Peyer's patch (tissue), 4 donors: ENCODE measurements around the gene ARID1A.

Source experiments
- CTCF ChIP-seq, 6 experiments: fragments of 450-650 bp in 4 of 6; fragments of 200-600 bp in 2 of 6; sonication (generic) in 1 of 6; IDR thresholded peaks; one replicate each; pipeline ENCODE4 v1.5.1; 2017 to 2019; ENCODE audit warnings: antibody characterized with exemption in 6 of 6, mild to moderate bottlenecking in 3 of 6, moderate library complexity in 1 of 6
- POLR2A ChIP-seq, 2 donors: fragments of 450-650 bp; IDR thresholded peaks; one replicate each; pipeline ENCODE4 v1.5.1; 2017; ENCODE audit warnings: antibody characterized with exemption in 2 of 2, mild to moderate bottlenecking in 2 of 2, moderate library complexity in 2 of 2

- no peak for TF ChIP-seq CTCF (IDR thresholded peaks at IDR 0.05)
- TF ChIP-seq POLR2A (IDR thresholded peaks at IDR 0.05): no peak
Observed at GRCh38 chr1:26745191-26745590, 49.4 kb downstream of the ARID1A start.
